ENCODE measurements around the gene RDH5.

RDH5 gene

GRCh38 chr12:55741931-55742680 is 21.9 kb downstream of the RDH5 start:
- H3K4me3 ChIP-seq (replicated peaks in 1 of 2; ENCODE audit: low read depth in 2 of 2, low read length in 2 of 2), result peak overlapping the region; percentile 37 to 63
- TF ChIP-seq CTCF (IDR thresholded peaks at IDR 0.05; ENCODE audit: low read depth, low read length), result no peak
- no peak for DNase-seq (ENCODE audit: low read depth in 2 of 2)

GRCh38 chr12:55742719-55743405 is 22.7 kb downstream of the RDH5 start, which contains the start of gene GDF11:
Gene GDF11, plus strand, starts transcription at chr12:55743122. Its CDS starts 195 bp downstream, at chr12:55743317.
- peak; percentile 73 to 82 for DNase-seq (ENCODE audit: low read depth in 2 of 2)

GRCh38 chr12:55743406-55744339 is 23.5 kb downstream of the RDH5 start:
- peak; percentile 68 to 74 for DNase-seq (ENCODE audit: low read depth in 2 of 2)
- peak; percentile 2 for TF ChIP-seq CTCF (IDR thresholded peaks at IDR 0.05; ENCODE audit: low read depth, low read length)
- peak overlapping the region; percentile 63 to 66 for H3K4me3 ChIP-seq (replicated peaks in 1 of 2; ENCODE audit: low read depth in 2 of 2, low read length in 2 of 2)

More at GRCh38 chr12:55742719-55743405, 22.7 kb downstream of the RDH5 start, which contains the start of gene GDF11:
- peak within 1 kb of the TSS; percentile 63 to 66 for H3K4me3 ChIP-seq (replicated peaks in 1 of 2; ENCODE audit: low read depth in 2 of 2, low read length in 2 of 2)
- TF ChIP-seq CTCF (IDR thresholded peaks at IDR 0.05; ENCODE audit: low read depth, low read length), result no peak

- DNase-seq (ENCODE audit: low read depth in 2 of 2), result no peak
- H3K4me3 ChIP-seq (replicated peaks in 1 of 2; ENCODE audit: low read depth in 2 of 2, low read length in 2 of 2), result peak overlapping the region; percentile 63 to 66
- no peak for TF ChIP-seq CTCF (IDR thresholded peaks at IDR 0.05; ENCODE audit: low read depth, low read length)
Measured at GRCh38 chr12:55744340-55745030, 24.3 kb downstream of the RDH5 start.

- TF ChIP-seq CTCF (IDR thresholded peaks at IDR 0.05; ENCODE audit: low read depth, low read length), result no peak
- DNase-seq (ENCODE audit: low read depth in 2 of 2), result peak in 1 of 2 donors; percentile 73
- peak overlapping the region in 1 of 2 donors; percentile 26 for H3K4me3 ChIP-seq (replicated peaks in 1 of 2; ENCODE audit: low read depth in 2 of 2, low read length in 2 of 2)
Measured at GRCh38 chr12:55745361-55746173, 25.4 kb downstream of the RDH5 start.
